HEK293 (cell line): ENCODE results near the gene LASP1.

Experiments
- ELK4 ChIP-seq: IDR thresholded peaks from 2 replicates; pipeline ENCODE4 v1.6.1; 2011; ENCODE audit warnings: mild to moderate bottlenecking, low read depth, low read length, borderline replicate concordance
- HOXC10 ChIP-seq: sonication (generic); formaldehyde crosslinking; IDR thresholded peaks from 2 replicates; pipeline ENCODE4 v1.8.1; 2023; ENCODE audit warnings: mild to moderate bottlenecking, missing genetic modification reagents
- KLF16 ChIP-seq: fragments of 450-650 bp; formaldehyde crosslinking; IDR thresholded peaks from 2 replicates; pipeline ENCODE4 v1.5.1; 2017; ENCODE audit warnings: missing biosample characterization, missing genetic modification characterization
- TCF7L2 ChIP-seq: IDR thresholded peaks from 2 replicates; pipeline ENCODE4 v1.6.1; 2011; ENCODE audit warnings: low read depth, mild to moderate bottlenecking, inconsistent platforms, low read length, moderate library complexity, borderline replicate concordance
- TRIM28 ChIP-seq: IDR thresholded peaks from 2 replicates; pipeline ENCODE4 v1.6.1; 2011; ENCODE audit warnings: low read length, control low read depth, borderline replicate concordance
- YY2 ChIP-seq: fragments of 450-650 bp; formaldehyde crosslinking; IDR thresholded peaks from 2 replicates; pipeline ENCODE4 v1.5.1; 2016; ENCODE audit warnings: missing biosample characterization, missing genetic modification characterization
- ZBTB17 ChIP-seq: fragments of 450-650 bp; formaldehyde crosslinking; IDR thresholded peaks from 2 replicates; pipeline ENCODE4 v1.5.1; 2016; ENCODE audit warnings: missing biosample characterization, missing genetic modification characterization
- ZFP37 ChIP-seq: fragments of 450-650 bp; formaldehyde crosslinking; IDR thresholded peaks from 2 replicates; pipeline ENCODE4 v1.5.1; 2016; ENCODE audit warnings: missing biosample characterization, missing genetic modification characterization
- ZNF146 ChIP-seq: fragments of 450-650 bp; formaldehyde crosslinking; IDR thresholded peaks from 2 replicates; pipeline ENCODE4 v1.5.1; 2016; ENCODE audit warnings: missing biosample characterization, missing genetic modification characterization
- ZNF16 ChIP-seq: fragments of 450-650 bp; formaldehyde crosslinking; IDR thresholded peaks from 2 replicates; pipeline ENCODE4 v1.5.1; 2016; ENCODE audit warnings: low read depth, missing biosample characterization, missing genetic modification characterization
- ZNF19 ChIP-seq: fragments of 450-650 bp; formaldehyde crosslinking; IDR thresholded peaks from 2 replicates; pipeline ENCODE4; 2016; ENCODE audit warnings: missing biosample characterization, missing genetic modification characterization, low read depth
- ZNF211 ChIP-seq: fragments of 450-650 bp; formaldehyde crosslinking; IDR thresholded peaks from 2 replicates; pipeline ENCODE4 v1.5.1; 2016; ENCODE audit warnings: low read depth, missing biosample characterization, missing genetic modification characterization
- ZNF266 ChIP-seq: fragments of 450-650 bp; formaldehyde crosslinking; IDR thresholded peaks from 2 replicates; pipeline ENCODE4 v1.5.1; 2016; ENCODE audit warnings: missing biosample characterization, missing genetic modification characterization, low read depth
- ZNF280D ChIP-seq: fragments of 450-650 bp; formaldehyde crosslinking; IDR thresholded peaks from 2 replicates; pipeline ENCODE4 v1.5.1; 2016; ENCODE audit warnings: missing biosample characterization, missing genetic modification characterization
- ZNF292 ChIP-seq: fragments of 450-650 bp; formaldehyde crosslinking; IDR thresholded peaks from 2 replicates; pipeline ENCODE4 v1.5.1; 2016; ENCODE audit warnings: low read depth, missing biosample characterization, missing genetic modification characterization, borderline replicate concordance
- ZNF302 ChIP-seq: fragments of 450-650 bp; formaldehyde crosslinking; IDR thresholded peaks from 2 replicates; pipeline ENCODE4 v1.5.1; 2016; ENCODE audit warnings: missing biosample characterization, missing genetic modification characterization, low read depth
- ZNF311 ChIP-seq: fragments of 450-650 bp; formaldehyde crosslinking; IDR thresholded peaks from 2 replicates; pipeline ENCODE4 v1.5.1; 2017; ENCODE audit warnings: missing biosample characterization, missing genetic modification characterization, borderline replicate concordance
- ZNF366 ChIP-seq: fragments of 450-650 bp; formaldehyde crosslinking; conservative IDR thresholded peaks from 2 replicates; pipeline ENCODE4 v1.5.1; 2016; ENCODE audit warnings: missing biosample characterization, missing genetic modification characterization
- ZNF37A ChIP-seq: fragments of 450-650 bp; IDR thresholded peaks from 2 replicates; pipeline ENCODE4 v1.5.1; 2018; ENCODE audit warnings: missing biosample characterization, missing genetic modification characterization
- ZNF426 ChIP-seq: fragments of 450-650 bp; formaldehyde crosslinking; IDR thresholded peaks from 2 replicates; pipeline ENCODE4 v1.5.1; 2017; ENCODE audit warnings: missing biosample characterization, missing genetic modification characterization, mild to moderate bottlenecking, inconsistent platforms, moderate library complexity
- ZNF521 ChIP-seq: fragments of 450-650 bp; formaldehyde crosslinking; IDR thresholded peaks from 2 replicates; pipeline ENCODE4 v1.5.1; 2017; ENCODE audit warnings: missing biosample characterization, mild to moderate bottlenecking, missing genetic modification characterization
- ZNF529 ChIP-seq: fragments of 450-650 bp; formaldehyde crosslinking; IDR thresholded peaks from 2 replicates; pipeline ENCODE4 v1.5.1; 2017; ENCODE audit warnings: missing genetic modification characterization, missing biosample characterization; ENCODE audit not compliant: insufficient replicate concordance
- ZNF548 ChIP-seq: fragments of 450-650 bp; formaldehyde crosslinking; IDR thresholded peaks from 2 replicates; pipeline ENCODE4 v1.5.1; 2016; ENCODE audit warnings: missing biosample characterization, missing genetic modification characterization
- ZNF596 ChIP-seq: fragments of 450-650 bp; IDR thresholded peaks from 2 replicates; pipeline ENCODE4 v1.5.0; 2018; ENCODE audit warnings: missing biosample characterization, mild to moderate bottlenecking, missing genetic modification characterization, moderate library complexity
- ZNF626 ChIP-seq: fragments of 450-650 bp; sonication (Bioruptor Pico); formaldehyde crosslinking; IDR thresholded peaks from 2 replicates; pipeline ENCODE4 v1.5.1; 2018; ENCODE audit warnings: missing biosample characterization, missing genetic modification characterization, inconsistent platforms
- ZNF645 ChIP-seq: fragments of 450-650 bp; formaldehyde crosslinking; IDR thresholded peaks from 2 replicates; pipeline ENCODE4; 2016; ENCODE audit warnings: missing biosample characterization, missing genetic modification characterization
- TF ChIP-seq, protein P1 (sequence below): fragments of 450-650 bp; formaldehyde crosslinking; IDR thresholded peaks from 2 replicates; pipeline ENCODE4 v1.5.1; 2016; ENCODE audit warnings: missing biosample characterization, missing genetic modification characterization, borderline replicate concordance
- TF ChIP-seq, protein P2 (sequence below): fragments of 450-650 bp; formaldehyde crosslinking; IDR thresholded peaks from 2 replicates; pipeline ENCODE4 v1.5.1; 2016; ENCODE audit warnings: missing biosample characterization, missing genetic modification characterization

Gene LASP1

DNA sequence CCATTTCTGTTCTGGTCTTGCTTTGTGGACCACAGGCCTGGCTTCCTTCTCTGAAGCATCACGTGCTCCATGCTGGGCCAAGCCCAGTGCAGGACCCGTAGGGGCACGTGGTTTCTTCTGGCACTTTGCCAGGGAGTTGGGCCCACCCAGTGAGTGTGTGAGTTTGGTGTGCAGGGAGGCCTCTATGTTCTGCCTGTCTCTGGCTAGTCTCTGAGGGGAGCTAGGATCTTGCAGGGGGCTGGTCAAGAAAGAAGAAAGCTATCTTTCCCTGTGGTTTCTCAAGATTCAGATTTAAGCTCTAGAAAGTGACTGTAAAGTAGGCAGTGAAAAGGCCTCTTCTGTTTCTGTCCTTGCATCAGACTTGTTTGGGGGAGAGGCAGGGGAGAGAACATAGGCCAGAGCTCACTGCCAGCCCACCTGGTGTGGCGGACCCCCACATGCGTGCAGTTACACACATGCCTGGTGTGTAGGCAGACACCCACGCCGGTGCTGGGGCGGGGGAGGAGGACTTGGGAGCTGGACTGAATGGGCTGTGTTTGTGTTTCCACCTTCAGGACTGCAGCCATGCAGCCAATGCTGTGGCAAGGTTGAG is 11.8 kb downstream of the LASP1 start (continued):
- TF ChIP-seq ZFP37 (tag by site-specific recombination) (no peak), TCF7L2 (no peak), ZNF548 (no peak), HOXC10 (no peak), ZNF626 (tag by site-specific recombination) (no peak), ZNF16 (no peak), YY2 (no peak), ZNF19 (tag by site-specific recombination) (no peak), ZNF426 (tag by site-specific recombination) (no peak), ZNF529 (tag by site-specific recombination) (no peak), ZNF302 (tag by site-specific recombination) (no peak), ZNF292 (no peak), ELK4 (no peak), KLF16 (tag by site-specific recombination) (no peak), ZNF211 (tag by site-specific recombination) (no peak), ZNF37A (tag by site-specific recombination) (no peak; the same call in 1 of the 2 replicates), ZNF280D (tag by site-specific recombination) (no peak; the same call in 1 of the 2 replicates), ZNF266 (no peak), ZNF596 (tag by site-specific recombination) (no peak; the same call in 1 of the 2 replicates), ZNF146 (no peak), ZNF366 (tag by site-specific recombination) (no peak), ZNF311 (no peak), ZNF645 (tag by site-specific recombination) (no peak), TRIM28 (no peak), ZBTB17 (tag by site-specific recombination) (peak; percentile 61; the same call in 1 of the 2 replicates), ZNF521 (tag by site-specific recombination) (no peak)
- TF ChIP-seq, protein P1, sequence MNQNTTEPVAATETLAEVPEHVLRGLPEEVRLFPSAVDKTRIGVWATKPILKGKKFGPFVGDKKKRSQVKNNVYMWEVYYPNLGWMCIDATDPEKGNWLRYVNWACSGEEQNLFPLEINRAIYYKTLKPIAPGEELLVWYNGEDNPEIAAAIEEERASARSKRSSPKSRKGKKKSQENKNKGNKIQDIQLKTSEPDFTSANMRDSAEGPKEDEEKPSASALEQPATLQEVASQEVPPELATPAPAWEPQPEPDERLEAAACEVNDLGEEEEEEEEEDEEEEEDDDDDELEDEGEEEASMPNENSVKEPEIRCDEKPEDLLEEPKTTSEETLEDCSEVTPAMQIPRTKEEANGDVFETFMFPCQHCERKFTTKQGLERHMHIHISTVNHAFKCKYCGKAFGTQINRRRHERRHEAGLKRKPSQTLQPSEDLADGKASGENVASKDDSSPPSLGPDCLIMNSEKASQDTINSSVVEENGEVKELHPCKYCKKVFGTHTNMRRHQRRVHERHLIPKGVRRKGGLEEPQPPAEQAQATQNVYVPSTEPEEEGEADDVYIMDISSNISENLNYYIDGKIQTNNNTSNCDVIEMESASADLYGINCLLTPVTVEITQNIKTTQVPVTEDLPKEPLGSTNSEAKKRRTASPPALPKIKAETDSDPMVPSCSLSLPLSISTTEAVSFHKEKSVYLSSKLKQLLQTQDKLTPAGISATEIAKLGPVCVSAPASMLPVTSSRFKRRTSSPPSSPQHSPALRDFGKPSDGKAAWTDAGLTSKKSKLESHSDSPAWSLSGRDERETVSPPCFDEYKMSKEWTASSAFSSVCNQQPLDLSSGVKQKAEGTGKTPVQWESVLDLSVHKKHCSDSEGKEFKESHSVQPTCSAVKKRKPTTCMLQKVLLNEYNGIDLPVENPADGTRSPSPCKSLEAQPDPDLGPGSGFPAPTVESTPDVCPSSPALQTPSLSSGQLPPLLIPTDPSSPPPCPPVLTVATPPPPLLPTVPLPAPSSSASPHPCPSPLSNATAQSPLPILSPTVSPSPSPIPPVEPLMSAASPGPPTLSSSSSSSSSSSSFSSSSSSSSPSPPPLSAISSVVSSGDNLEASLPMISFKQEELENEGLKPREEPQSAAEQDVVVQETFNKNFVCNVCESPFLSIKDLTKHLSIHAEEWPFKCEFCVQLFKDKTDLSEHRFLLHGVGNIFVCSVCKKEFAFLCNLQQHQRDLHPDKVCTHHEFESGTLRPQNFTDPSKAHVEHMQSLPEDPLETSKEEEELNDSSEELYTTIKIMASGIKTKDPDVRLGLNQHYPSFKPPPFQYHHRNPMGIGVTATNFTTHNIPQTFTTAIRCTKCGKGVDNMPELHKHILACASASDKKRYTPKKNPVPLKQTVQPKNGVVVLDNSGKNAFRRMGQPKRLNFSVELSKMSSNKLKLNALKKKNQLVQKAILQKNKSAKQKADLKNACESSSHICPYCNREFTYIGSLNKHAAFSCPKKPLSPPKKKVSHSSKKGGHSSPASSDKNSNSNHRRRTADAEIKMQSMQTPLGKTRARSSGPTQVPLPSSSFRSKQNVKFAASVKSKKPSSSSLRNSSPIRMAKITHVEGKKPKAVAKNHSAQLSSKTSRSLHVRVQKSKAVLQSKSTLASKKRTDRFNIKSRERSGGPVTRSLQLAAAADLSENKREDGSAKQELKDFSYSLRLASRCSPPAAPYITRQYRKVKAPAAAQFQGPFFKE = no peak
- TF ChIP-seq, protein P2, sequence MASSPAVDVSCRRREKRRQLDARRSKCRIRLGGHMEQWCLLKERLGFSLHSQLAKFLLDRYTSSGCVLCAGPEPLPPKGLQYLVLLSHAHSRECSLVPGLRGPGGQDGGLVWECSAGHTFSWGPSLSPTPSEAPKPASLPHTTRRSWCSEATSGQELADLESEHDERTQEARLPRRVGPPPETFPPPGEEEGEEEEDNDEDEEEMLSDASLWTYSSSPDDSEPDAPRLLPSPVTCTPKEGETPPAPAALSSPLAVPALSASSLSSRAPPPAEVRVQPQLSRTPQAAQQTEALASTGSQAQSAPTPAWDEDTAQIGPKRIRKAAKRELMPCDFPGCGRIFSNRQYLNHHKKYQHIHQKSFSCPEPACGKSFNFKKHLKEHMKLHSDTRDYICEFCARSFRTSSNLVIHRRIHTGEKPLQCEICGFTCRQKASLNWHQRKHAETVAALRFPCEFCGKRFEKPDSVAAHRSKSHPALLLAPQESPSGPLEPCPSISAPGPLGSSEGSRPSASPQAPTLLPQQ (tag by site-specific recombination) = peak; percentile 98
